Activated CD4-positive, alpha-beta T cell treated with anti-CD3 and anti-CD28 coated beads for 1 hour (primary cell): ENCODE data around the gene URGCP.
"Not testable (repeated sequence)": the region's sequence is repeated elsewhere in the genome, so short reads cannot be mapped to it uniquely, and the experiment has no call there.

ENCODE experiments used
- DNase-seq: peaks from one replicate; pipeline ENCODE4 v3.0.0-alpha.2; 2020

URGCP gene

DNA sequence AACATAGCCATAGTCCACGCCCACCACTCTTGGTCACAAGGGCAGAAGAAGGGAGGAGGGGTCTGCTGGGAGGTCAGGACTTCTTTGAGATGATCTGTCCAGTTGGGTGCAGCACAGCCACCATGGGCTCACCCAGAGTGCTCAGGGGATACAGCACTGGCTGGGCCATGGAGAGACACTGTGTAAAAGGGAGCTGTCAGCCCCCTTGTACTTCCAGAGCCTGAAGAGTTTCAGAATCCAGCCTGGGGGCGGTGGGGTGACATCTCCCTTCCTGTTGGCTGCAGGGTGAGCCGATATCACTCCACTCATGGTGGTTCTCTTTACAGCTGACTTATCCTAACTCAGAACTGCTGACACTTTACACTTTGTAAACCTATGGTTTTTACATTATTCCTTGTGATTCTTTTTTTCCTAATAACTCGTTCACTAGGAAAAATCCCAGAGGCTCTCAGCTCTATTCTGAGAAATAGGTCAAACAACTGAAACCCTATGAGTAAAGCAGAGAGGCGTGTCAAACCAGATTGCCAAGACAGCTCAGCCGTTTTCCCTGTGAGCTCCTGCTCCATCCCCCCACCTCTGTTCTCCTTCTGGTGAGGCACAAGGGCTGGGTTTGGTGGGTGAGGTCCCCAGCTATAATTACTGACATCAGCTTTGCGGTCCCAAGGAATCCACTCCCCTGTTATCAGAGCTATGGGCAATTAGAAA lies 33.8 kb downstream of the URGCP start:
- DNase-seq = no peak

GRCh38 chr7:43871064-43871463 lies 35.3 kb downstream of the URGCP start:
- no peak for DNase-seq

GRCh38 chr7:43870316-43870715 lies 36.1 kb downstream of the URGCP start:
- DNase-seq = no peak

DNA sequence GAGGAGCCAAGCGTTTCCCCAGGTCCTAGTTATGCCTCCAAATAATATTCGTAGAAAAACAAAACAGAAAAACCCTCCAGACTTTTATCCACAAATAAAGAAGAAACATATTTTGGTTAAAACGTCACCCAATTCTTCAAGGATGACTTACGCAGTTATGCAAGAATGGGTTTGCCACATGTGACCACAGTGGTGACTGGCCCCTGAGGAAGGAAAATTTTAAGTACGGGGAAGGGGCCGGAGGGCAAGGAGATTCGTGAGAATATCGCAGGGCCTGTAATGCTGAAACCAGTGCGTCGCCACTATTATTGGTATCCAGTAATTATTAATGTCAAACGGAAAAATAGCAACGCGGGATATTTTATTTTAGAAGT lies 36.5 kb downstream of the URGCP start:
- DNase-seq = no peak

GRCh38 chr7:43869006-43869866 lies 37.2 kb downstream of the URGCP start, which contains the start of gene MRPS24:
TSS of gene MRPS24 (minus strand) at chr7:43869517. CDS start at chr7:43869495, 22 bp downstream.
- peak; percentile 89 for DNase-seq

- no peak for DNase-seq
Measured at GRCh38 chr7:43868681-43869005, 37.8 kb downstream of the URGCP start.

GRCh38 chr7:43868181-43868580 lies 38.2 kb downstream of the URGCP start:
- DNase-seq = no peak

DNA sequence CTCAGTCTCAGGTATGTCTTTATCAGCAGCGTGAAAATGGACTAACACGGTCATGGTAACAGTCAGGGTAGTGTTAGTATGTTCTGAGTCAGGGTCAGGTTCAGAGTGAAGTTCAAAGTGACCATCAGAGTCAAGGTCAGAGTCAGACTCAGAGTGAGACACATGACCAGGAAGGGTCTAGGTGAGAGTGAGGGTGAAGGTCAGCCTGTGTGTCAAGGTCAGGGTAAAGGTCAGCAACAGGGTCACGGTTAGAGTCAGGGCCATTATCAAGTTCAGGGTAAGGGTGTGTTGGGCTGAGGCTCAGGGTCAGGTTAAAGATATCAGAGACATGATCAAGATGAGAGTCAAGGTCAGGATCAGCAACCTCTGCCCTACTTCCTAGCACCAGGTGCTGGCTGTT lies 41.1 kb downstream of the URGCP start:
- no peak for DNase-seq

DNA sequence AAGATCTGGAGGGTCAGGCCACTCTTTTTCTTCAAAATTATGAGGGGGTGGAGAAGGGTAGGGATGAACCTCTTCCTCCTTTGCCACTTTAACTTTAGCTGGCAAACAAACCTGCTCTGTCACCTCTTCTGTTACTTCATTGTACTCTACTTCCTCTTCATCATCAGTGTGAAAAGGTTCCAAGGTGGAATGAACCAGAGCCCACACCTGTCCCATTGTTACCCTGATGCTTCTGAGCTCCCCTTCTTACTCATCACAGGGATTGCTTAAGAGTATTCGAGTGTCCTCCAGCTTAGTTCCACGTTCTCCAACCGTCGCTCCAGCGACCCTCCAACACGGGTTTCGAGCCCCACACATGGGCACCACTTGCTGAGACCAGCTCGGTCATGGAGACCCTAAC lies 42.3 kb downstream of the URGCP start:
- no peak for DNase-seq

GRCh38 chr7:43856996-43857395 lies 49.4 kb downstream of the URGCP start:
- no peak for DNase-seq

DNA sequence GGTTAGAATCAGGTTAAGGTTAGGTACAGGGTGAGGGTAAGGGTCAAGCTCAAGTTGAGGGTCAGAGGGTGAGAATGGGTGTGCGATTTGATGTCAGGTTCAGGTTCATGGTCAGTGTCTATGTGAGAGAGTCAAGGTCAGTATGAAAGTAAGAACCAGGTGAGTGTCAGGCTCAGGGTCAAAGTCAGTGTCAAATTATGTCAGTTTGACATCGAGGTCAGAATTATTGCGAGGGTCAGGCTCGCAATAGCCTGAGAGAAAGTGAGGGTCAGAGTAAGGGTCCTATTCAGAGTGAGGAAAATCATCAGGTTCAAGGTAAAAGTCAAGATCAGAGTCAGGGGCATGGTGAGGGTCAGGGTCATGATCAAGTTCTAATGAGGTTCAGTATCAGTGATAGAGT lies 50.1 kb downstream of the URGCP start:
- no peak for DNase-seq

DNA sequence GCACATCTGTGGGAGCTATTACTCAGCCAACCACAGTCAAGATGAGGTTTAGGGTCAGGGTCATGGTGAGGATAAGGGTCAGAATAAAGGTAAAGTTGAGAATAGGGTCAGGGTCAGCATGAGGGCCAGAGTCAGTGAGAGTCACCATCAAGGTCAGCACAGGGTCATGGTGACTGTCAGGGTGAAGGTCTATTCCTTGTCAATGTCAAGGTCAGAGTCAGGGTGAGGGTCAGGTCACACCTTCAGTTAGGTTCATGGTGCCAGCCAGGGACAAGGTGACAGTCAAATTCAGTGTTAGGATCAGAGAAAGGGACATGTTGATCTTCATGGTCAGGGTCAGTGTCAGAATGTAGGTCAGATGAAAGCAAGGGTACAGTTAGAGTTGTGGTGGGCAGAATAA lies 51.2 kb downstream of the URGCP start:
- no peak for DNase-seq

- DNase-seq = no peak
Measured at GRCh38 chr7:43851805-43852204, 54.6 kb downstream of the URGCP start.

- DNase-seq = no peak
Measured at GRCh38 chr7:43850348-43851116, 55.9 kb downstream of the URGCP start.

- DNase-seq = no peak
Measured at GRCh38 chr7:43849047-43849446, 57.3 kb downstream of the URGCP start.

- no peak for DNase-seq
Measured at GRCh38 chr7:43847496-43847895, 58.9 kb downstream of the URGCP start.

GRCh38 chr7:43844662-43845061 lies 61.7 kb downstream of the URGCP start:
- DNase-seq = no peak

DNA sequence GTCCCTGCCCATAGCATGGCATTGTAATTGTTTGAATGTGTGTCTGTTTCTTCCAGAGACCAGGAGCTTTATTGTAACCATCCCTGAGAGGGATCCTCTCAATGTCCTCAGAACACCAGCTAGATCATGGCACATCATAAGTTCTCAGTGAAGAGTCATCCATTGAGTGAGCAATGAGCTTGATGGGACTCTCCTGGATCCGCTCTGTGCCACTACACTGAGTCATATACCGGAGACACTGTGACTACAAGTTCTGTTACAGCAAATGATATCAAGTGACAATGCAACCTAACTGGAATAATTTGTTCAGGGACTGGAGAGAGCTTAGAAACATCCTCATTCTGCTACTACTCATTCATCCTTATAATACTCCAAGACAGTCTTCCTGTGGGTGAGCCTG lies 62.1 kb downstream of the URGCP start:
- no peak for DNase-seq

GRCh38 chr7:43843296-43843695 lies 63.1 kb downstream of the URGCP start:
- no peak for DNase-seq

GRCh38 chr7:43838201-43838658 lies 68.2 kb downstream of the URGCP start:
- DNase-seq = no peak

GRCh38 chr7:43834463-43835251 lies 71.7 kb downstream of the URGCP start:
- DNase-seq = no peak

DNA sequence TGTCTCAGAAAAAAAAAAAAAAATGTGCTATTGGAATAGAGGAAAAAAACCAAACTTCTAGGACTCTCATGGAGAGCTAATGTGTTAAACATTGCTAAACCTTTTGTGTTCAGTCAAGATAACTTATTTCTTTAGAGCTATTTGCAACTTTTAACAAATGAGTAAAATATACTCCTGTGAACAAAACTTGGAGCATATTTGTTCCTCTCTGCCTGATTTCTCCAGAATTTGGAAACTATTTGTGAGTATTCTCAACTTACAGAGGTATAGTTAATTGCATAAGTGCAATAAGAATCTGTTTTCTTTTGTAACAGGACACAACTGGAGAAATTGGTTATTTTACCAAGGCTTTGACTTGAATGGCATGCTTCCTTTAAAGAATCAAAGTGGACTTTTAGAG lies 75.5 kb downstream of the URGCP start:
- DNase-seq = not testable (repeated sequence)
